GM12878 (cell line): ENCODE data around the gene CD164.

Experiments
- BHLHE40 ChIP-seq, 2 experiments: fragments of 450-650 bp in 1 of 2; IDR thresholded peaks; 2 replicates each; pipeline ENCODE4 v1.6.1; 2011 to 2017; ENCODE audit warnings: low read depth in 2 of 2, borderline replicate concordance in 1 of 2, improper control_type of control experiment in 1 of 2, low read length in 1 of 2, mild to moderate bottlenecking in 1 of 2
- EP300 ChIP-seq, 2 experiments: fragments of 150-350 bp in 1 of 2; IDR thresholded peaks; 2 replicates each; pipeline ENCODE4 v1.6.1; 2011 to 2012; ENCODE audit warnings: low read depth in 2 of 2, low read length in 2 of 2, borderline replicate concordance in 1 of 2, improper control_type of control experiment in 1 of 2, inconsistent platforms in 1 of 2; ENCODE audit not compliant: control insufficient read depth in 1 of 2
- EZH2 ChIP-seq: IDR thresholded peaks from 2 replicates; pipeline ENCODE4 v1.6.1; 2012; ENCODE audit warnings: low read depth, mild to moderate bottlenecking, control low read depth, inconsistent platforms, low read length, borderline replicate concordance; ENCODE audit not compliant: control insufficient read depth
- FOXK2 ChIP-seq: fragments of 450-650 bp; IDR thresholded peaks from 2 replicates; pipeline ENCODE4 v1.6.1; 2017; ENCODE audit warnings: mild to moderate bottlenecking, moderate library complexity
- NFIC ChIP-seq: IDR thresholded peaks from 2 replicates; pipeline ENCODE4 v1.6.1; 2012; ENCODE audit warnings: low read depth, mild to moderate bottlenecking, inconsistent platforms, low read length, moderate library complexity
- RB1 ChIP-seq: fragments of 450-650 bp; formaldehyde crosslinking; IDR thresholded peaks from 2 replicates; pipeline ENCODE4 v1.6.1; 2017; ENCODE audit warnings: mild to moderate bottlenecking, borderline replicate concordance
- RFX5 ChIP-seq: IDR thresholded peaks from 2 replicates; pipeline ENCODE4 v1.6.1; 2011; ENCODE audit warnings: low read depth, low read length, improper control_type of control experiment
- SIN3A ChIP-seq: IDR thresholded peaks from 2 replicates; pipeline ENCODE4 v1.6.1; 2012; ENCODE audit warnings: low read depth, low read length, improper control_type of control experiment
- STAT3 ChIP-seq: IDR thresholded peaks from 2 replicates; pipeline ENCODE4 v1.6.1; 2011; ENCODE audit warnings: low read depth, low read length, improper control_type of control experiment
- TF ChIP-seq, protein P1 (sequence below), 3 experiments: IDR thresholded peaks in 2 of 3; conservative IDR thresholded peaks in 1 of 3; 2 replicates each; pipeline ENCODE4 v1.5.1; 2011; ENCODE audit warnings: low read depth in 3 of 3, low read length in 3 of 3, mild to moderate bottlenecking in 3 of 3, control low read depth in 2 of 3, moderate library complexity in 2 of 3, inconsistent platforms in 1 of 3, mixed read lengths in 1 of 3; ENCODE audit not compliant: control insufficient read depth in 2 of 3, insufficient read depth in 1 of 3; ENCODE audit errors: extremely low read depth in 1 of 3

DNA sequence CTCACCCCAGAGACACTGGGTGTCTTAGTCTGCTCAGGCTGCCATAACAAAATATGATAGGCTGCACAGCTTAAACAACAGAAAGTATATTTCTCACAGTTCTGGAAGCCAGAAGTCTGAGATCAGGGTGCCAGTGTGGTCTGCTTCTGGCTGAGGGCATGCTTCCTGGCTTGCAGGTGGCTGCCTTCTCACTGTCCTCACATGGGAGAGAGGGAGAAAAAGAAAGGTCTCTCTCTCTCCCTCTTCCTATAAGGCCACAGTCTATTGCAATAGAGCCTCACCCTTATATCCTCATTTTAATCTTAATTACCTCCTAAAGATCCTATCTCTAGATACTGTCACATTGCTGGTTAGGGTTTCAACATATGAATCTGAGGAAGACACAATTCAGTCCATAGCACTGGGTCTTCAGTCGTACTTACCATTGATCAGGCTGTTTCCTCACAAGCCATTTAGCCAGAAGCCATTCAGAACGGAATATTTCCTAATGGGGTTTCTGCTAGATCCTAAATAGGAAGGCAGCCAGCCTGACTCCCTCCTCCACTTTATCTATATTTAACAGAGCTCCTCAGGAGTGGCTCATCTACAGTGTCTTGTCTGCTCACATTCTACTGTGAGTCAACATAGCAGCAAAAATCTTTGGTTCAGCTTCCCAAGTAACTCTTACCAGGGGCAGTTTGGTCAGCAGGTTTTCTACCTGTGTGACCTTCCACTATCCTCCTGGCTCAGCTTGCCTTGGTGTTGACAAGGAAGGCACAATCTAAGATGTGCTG is 42.2 kb downstream of the CD164 start:
- no peak for TF ChIP-seq EZH2
- TF ChIP-seq SIN3A, result no peak
- TF ChIP-seq, protein P1, sequence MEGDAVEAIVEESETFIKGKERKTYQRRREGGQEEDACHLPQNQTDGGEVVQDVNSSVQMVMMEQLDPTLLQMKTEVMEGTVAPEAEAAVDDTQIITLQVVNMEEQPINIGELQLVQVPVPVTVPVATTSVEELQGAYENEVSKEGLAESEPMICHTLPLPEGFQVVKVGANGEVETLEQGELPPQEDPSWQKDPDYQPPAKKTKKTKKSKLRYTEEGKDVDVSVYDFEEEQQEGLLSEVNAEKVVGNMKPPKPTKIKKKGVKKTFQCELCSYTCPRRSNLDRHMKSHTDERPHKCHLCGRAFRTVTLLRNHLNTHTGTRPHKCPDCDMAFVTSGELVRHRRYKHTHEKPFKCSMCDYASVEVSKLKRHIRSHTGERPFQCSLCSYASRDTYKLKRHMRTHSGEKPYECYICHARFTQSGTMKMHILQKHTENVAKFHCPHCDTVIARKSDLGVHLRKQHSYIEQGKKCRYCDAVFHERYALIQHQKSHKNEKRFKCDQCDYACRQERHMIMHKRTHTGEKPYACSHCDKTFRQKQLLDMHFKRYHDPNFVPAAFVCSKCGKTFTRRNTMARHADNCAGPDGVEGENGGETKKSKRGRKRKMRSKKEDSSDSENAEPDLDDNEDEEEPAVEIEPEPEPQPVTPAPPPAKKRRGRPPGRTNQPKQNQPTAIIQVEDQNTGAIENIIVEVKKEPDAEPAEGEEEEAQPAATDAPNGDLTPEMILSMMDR (IDR thresholded peaks at IDR 0.05 in 2 of 3, conservative IDR thresholded peaks at IDR 0.05 in 1 of 3; ENCODE audit: control insufficient read depth in 2 of 3, extremely low read depth in 1 of 3, insufficient read depth in 1 of 3, low read depth in 3 of 3, low read length in 3 of 3), result no peak
- no peak for TF ChIP-seq NFIC
- no peak for TF ChIP-seq RB1
- TF ChIP-seq FOXK2, result no peak
- no peak for TF ChIP-seq RFX5
- TF ChIP-seq STAT3, result no peak
- TF ChIP-seq BHLHE40 (IDR thresholded peaks at IDR 0.05; ENCODE audit: borderline replicate concordance in 1 of 2, low read depth in 2 of 2, low read length in 1 of 2), result no peak
- TF ChIP-seq EP300 (IDR thresholded peaks at IDR 0.05; ENCODE audit: borderline replicate concordance in 1 of 2, control insufficient read depth in 1 of 2, low read depth in 2 of 2, low read length in 2 of 2), result no peak
